ENCODE results near the gene CXCL1. TPM values are rescaled to one million over a fixed set of nuclear protein-coding genes. Genes with fewer than 3 reads are reported as not detected.
A peak's percentile ranks its signal among the peaks of the same experiment; 100 is the strongest.

CXCL1 gene
- total RNA-seq = 0.72 to 1.0 TPM (median 0.74 TPM) in 3 replicates
- long read RNA-seq = 0 reads

GRCh38 chr4:73869130-73870055 lies at the start of gene CXCL1:
Gene CXCL1, plus strand, starts transcription at chr4:73869393. Its CDS starts 78 bp downstream, at chr4:73869471.
- peak within 1 kb of the TSS; percentile 79 for H3K4me3 Mint-ChIP-seq (ENCODE audit: unreplicated experiment)
- peaks cover 19% of the 10 kb centered on the region for H3K4me1 Mint-ChIP-seq (ENCODE audit: low read depth)
- peaks cover 57% of the 10 kb centered on the region for H3K27me3 Mint-ChIP-seq (ENCODE audit: low read depth)
- H3K36me3 Mint-ChIP-seq (ENCODE audit: low read depth) = no peaks in the 10 kb centered on the region
- no peak for TF ChIP-seq CTCF (IDR thresholded peaks at IDR 0.05)
- peak; percentile 84 for DNase-seq (ENCODE audit: low spot score)
- no peak within 1 kb of the TSS for H3K27ac Mint-ChIP-seq (ENCODE audit: unreplicated experiment)
- no peaks in the 10 kb centered on the region for H3K9me3 Mint-ChIP-seq (ENCODE audit: low read depth)

- Mint-ChIP-seq H3K27ac (ENCODE audit: unreplicated experiment) (no peak overlapping the region), H3K9me3 (ENCODE audit: low read depth) (no peaks in the 10 kb centered on the region), H3K27me3 (ENCODE audit: low read depth) (peaks cover 16% of the 10 kb centered on the region), H3K36me3 (ENCODE audit: low read depth) (no peaks in the 10 kb centered on the region), H3K4me1 (ENCODE audit: low read depth) (peaks cover 13% of the 10 kb centered on the region), H3K4me3 (ENCODE audit: unreplicated experiment) (no peak overlapping the region)
- DNase-seq (ENCODE audit: low spot score) = no peak
- TF ChIP-seq CTCF (IDR thresholded peaks at IDR 0.05) = no peak
These were observed 47.9 kb upstream of the CXCL1 start for GRCh38 chr4:73821325-73821724.

GRCh38 chr4:73822389-73822788 lies 46.8 kb upstream of the CXCL1 start:
- Mint-ChIP-seq H3K4me3 (ENCODE audit: unreplicated experiment) (no peak overlapping the region), H3K27me3 (ENCODE audit: low read depth) (peaks cover 20% of the 10 kb centered on the region), H3K36me3 (ENCODE audit: low read depth) (no peaks in the 10 kb centered on the region), H3K4me1 (ENCODE audit: low read depth) (peaks cover 3% of the 10 kb centered on the region), H3K9me3 (ENCODE audit: low read depth) (peaks cover 8% of the 10 kb centered on the region), H3K27ac (ENCODE audit: unreplicated experiment) (no peak overlapping the region)
- no peak for DNase-seq (ENCODE audit: low spot score)
- TF ChIP-seq CTCF (IDR thresholded peaks at IDR 0.05) = no peak

- Mint-ChIP-seq H3K27me3 (ENCODE audit: low read depth) (peaks cover 22% of the 10 kb centered on the region), H3K36me3 (ENCODE audit: low read depth) (peaks cover 2% of the 10 kb centered on the region), H3K9me3 (ENCODE audit: low read depth) (peaks cover 13% of the 10 kb centered on the region), H3K4me1 (ENCODE audit: low read depth) (no peaks in the 10 kb centered on the region), H3K27ac (ENCODE audit: unreplicated experiment) (no peak overlapping the region), H3K4me3 (ENCODE audit: unreplicated experiment) (no peak overlapping the region)
- TF ChIP-seq CTCF (IDR thresholded peaks at IDR 0.05) = no peak
- DNase-seq (ENCODE audit: low spot score) = no peak
These were observed 46.2 kb upstream of the CXCL1 start for GRCh38 chr4:73822812-73823504.

- peaks cover 22% of the 10 kb centered on the region for H3K27me3 Mint-ChIP-seq (ENCODE audit: low read depth)
These were observed 45.4 kb upstream of the CXCL1 start for GRCh38 chr4:73823760-73824159.

More at GRCh38 chr4:73823760-73824159, 45.4 kb upstream of the CXCL1 start:
- Mint-ChIP-seq H3K27ac (ENCODE audit: unreplicated experiment) (no peak overlapping the region), H3K9me3 (ENCODE audit: low read depth) (peaks cover 15% of the 10 kb centered on the region), H3K36me3 (ENCODE audit: low read depth) (peaks cover 4% of the 10 kb centered on the region), H3K4me1 (ENCODE audit: low read depth) (peaks cover under 1% of the 10 kb centered on the region), H3K4me3 (ENCODE audit: unreplicated experiment) (no peak overlapping the region)
- DNase-seq (ENCODE audit: low spot score) = no peak
- TF ChIP-seq CTCF (IDR thresholded peaks at IDR 0.05) = no peak

Measured in chondrocyte (in vitro differentiated cells).